HG02642 (cell line): ENCODE results near the gene OSBPL9.

Experiments
- ATAC-seq: cut with Tn5 transposase; IDR thresholded peaks from one replicate; pipeline ENCODE4 v1.9.1; 2021; ENCODE audit warnings: mild to moderate bottlenecking; ENCODE audit not compliant: unreplicated experiment, poor library complexity

Gene OSBPL9

GRCh38 chr1:51660580-51660979 is 43.7 kb downstream of the OSBPL9 start:
- no peak for ATAC-seq

GRCh38 chr1:51661081-51661518 is 44.2 kb downstream of the OSBPL9 start:
- no peak for ATAC-seq

- ATAC-seq = no peak
These were observed 46.2 kb downstream of the OSBPL9 start for GRCh38 chr1:51663105-51663504.

GRCh38 chr1:51663721-51664120 is 46.8 kb downstream of the OSBPL9 start:
- no peak for ATAC-seq

GRCh38 chr1:51664421-51665240 is 47.7 kb downstream of the OSBPL9 start:
- no peak for ATAC-seq

GRCh38 chr1:51666478-51666877 is 49.6 kb downstream of the OSBPL9 start:
- no peak for ATAC-seq

- no peak for ATAC-seq
These were observed 50.7 kb downstream of the OSBPL9 start for GRCh38 chr1:51667561-51667960.

DNA sequence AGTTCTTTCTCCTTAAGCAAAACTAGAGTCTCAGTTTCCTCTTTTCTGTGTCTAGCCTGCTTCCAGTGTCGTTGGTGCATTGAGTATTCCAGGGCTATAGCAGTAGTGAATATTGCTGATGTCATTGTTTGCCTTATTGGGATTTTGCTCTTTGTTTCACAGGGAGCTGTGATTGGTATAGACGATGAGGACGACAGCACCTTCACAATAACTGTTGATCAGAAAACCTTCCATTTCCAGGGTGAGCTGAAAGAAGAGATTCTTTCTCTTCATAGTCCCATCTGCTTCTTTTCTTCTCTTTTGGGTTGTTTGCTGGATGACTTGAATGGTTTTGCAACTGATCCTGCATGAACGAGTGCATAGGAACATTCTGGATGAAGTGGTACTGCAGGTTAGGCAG is 52.4 kb downstream of the OSBPL9 start:
- ATAC-seq = no peak

DNA sequence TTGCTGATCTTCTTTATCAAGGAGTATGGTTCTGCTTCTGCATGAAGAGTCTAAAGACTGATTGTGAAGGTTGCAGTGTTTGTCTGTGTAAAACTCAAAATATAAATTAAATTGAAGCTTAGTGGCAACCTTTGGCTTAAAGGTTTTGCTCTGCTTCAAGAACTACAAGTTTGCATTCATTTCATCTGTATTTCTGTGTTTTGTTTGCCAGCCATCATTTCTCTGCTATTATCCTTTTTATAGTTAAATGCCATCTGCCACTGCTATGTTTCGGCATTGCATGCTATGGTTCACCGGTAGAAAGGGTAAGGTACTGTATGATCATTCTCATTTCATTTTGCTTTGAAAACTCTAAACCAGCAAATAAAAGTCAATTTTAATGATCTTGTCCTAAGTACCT is 52.9 kb downstream of the OSBPL9 start:
- no peak for ATAC-seq

- no peak for ATAC-seq
These were observed 54.8 kb downstream of the OSBPL9 start for GRCh38 chr1:51671527-51672325.

GRCh38 chr1:51673279-51673678 is 56.4 kb downstream of the OSBPL9 start:
- ATAC-seq = no peak

DNA sequence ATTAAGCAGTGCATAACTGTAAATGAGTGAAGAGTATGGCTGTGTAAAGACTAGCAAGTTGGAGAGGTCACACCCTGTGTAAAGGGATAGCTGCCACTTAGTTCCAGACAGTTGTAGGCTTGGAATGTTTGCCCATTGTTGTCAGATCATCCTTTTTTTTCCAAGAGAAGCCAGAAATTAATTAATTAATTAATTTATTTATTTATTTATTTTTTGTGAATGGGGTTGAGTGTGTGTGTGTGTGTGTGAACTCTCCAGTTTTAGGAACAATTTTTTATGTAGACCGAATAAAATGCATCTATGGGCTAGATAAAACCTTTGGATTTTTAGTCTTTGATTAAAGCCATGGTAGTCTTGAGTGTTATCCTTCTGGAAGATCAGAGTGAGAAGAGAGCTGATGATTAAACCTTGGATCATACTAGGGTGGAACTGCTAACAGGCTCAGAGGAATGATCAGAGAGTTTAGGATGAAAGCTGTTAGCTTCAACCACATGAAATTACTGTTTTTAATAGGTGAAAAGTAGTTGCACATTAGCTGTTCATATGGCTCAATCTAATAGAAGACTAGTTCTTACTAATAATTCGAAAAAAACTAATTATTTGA is 58.4 kb downstream of the OSBPL9 start:
- ATAC-seq = no peak

DNA sequence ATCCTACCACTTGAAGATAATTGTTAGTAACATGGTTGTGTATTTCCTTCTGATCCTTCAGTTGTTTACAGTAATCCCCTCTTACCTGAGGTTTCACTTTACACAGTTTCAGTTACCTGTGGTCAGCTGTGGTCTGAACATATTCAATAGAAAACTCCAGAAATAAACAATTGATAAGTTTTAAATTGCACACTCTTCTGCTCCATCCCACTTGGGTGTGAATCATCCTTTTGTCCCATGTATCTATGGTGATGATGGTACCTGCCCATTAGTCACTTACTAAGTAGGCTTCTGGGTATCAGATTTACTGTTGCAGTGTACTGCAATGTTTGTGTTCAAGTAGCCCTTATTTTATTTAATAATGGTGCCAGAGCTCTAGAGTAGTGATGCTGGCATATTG is 62.5 kb downstream of the OSBPL9 start:
- ATAC-seq = no peak

GRCh38 chr1:51684776-51685175 is 67.9 kb downstream of the OSBPL9 start:
- ATAC-seq = no peak

DNA sequence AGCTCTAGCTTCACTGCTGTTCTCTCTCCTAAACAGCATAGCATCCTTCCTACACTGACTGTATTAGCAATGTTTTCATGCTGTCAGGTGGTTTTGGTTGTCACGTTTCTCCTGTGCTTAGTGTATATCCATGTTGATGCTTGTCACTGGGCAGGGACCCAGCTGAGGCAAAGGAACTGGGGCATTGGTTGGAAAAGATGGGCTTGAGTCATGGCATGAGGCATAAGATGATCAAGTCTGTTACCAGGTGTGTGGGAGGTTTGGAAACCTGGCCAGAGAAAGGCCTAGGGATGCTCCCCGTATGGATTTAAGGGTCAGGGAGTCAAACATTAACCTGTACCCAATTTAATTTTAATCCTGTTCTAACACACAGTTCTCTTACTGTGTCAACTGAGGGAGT is 69.6 kb downstream of the OSBPL9 start:
- ATAC-seq = no peak

GRCh38 chr1:51689075-51689440 is 72.2 kb downstream of the OSBPL9 start:
- ATAC-seq = no peak

DNA sequence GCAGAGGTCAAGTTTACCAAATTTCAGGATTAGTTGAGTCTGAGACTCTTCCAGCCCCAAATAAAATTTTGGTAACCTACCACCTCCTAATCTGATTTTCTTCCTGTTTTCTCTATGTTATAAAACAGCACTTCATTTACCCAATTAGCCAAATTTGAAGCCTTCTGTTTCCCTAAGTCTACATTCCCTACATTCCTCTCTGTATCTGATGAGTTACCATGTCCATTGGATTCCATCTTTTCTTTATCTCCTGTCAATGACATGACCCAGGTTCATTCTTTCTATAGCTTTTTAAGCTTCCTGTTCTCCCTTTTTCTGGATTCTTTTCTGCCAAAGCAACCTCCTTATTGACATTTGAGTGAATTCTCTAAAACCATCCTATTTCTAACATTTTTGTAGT is 72.8 kb downstream of the OSBPL9 start:
- no peak for ATAC-seq

DNA sequence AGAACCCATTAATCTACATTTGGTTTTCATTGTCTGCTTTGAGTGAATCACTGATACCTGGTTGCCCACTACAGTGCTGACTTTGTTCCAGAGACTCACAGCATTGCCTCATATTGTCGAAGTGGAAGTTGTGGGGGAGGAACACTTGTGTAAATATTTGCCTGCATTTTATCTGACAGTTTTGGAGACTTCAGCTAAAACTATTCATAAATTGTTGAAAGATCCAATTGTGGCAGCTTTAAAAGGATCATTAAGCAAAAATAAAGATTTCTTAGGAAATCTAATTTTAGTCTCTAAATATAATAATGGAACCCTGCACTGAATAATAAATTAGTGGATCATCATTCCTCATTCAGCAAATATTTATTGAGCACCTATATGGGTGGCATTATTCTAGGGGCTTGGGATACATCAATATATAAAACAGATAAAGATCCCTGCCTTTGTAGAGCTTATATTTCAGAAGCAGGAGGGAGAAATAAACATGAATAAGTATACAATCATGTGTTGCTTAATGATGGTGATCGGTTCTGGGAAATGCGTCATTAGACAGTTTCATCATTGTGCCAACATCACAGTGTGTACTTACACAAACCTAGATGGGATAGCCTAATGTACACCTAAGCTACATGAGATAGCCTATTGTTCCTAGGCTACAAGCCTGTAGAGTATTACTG is 73.5 kb downstream of the OSBPL9 start:
- no peak for ATAC-seq

DNA sequence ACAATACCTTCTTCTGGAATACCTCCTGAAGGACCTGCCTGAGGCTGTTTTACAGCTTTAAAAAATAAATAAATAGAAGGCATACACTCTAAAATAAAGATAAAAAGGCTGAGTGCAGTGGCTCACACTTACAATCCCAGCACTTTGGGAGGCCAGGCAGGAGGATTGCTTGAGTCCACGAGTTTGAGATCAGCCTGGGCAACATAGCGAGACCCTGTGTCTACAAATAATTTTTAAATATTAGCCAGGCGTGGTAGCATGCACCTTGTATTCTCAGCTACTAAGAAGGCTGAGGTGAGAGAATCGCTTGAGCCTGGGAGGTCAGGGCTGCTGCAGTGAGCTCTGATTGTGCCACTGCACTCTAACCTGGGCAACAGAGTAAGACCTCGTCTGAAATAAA is 75.0 kb downstream of the OSBPL9 start:
- ATAC-seq = no peak

DNA sequence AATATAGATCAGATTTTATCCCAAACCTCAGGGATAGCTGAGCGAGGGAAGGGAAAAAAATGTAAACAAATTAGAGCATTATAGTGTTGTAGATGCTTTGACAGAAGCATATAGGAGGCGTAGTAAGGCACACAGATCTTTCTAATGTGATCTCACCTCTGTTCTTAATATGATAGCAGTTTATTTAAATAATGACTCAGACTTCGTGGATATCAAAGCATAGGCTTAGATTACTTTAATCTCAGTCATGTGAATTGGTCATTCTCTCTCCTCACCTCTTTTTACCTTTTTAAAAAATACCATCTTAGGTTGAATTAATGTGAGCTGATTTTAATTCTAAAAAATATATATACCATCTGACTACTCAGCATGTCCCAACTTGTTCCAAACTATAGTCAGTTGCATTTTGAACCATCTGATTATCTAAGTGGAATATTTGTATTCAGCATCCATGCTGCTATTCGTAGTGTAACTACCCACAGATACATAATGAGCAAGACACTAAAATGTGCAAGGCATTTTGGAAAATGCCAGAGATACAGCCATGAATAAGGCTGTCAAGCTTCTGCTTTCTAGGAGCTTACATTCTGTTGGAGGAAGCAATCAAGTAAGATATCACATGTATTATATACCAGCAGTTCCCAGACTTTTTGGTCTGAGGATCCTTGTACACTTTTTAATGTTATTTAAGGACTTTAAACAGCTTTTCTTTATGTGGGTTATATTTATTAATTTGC is 76.7 kb downstream of the OSBPL9 start:
- no peak for ATAC-seq
